ENCODE measurements around the gene CD3D. TPM values are rescaled to one million over a fixed set of nuclear protein-coding genes. Genes with fewer than 3 reads are reported as not detected.
A peak's percentile ranks its signal among the peaks of the same experiment; 100 is the strongest.

The CD3D gene
- total RNA-seq, 1 donor from 2014 or later: 8.5 TPM

DNA sequence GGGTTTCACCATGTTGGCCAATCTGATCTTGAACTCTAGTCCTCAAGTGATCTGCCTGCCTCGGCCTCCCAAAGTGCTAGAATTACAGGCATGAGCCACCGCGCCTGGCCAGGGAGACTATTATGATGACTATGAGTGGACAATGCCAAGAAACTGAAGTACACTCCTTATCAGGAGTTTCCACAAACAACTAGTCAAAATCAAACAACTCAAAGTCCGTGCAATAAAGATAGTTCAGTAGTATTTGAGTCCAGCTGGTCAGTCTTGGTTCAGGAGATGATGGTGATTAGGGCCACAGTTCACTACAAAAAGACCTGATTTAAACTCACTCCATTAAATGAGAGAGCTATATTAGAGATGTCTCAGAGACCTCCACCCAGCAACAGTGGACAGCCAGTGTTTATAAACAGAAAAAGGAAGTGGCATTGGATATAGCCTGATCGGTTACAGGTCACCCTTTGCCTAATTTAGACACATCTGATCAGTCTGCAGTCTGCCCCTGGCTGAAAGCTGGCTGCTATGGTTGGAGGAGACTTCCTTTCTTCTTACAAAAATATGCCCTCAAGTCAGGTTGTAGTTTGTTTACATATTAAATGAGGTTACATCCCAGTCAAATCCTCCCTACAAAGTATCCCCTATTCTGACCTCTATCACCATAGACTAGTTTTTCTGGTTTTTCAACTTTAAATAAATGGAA is 21.0 kb downstream of the CD3D start:
- TF ChIP-seq, protein P1, sequence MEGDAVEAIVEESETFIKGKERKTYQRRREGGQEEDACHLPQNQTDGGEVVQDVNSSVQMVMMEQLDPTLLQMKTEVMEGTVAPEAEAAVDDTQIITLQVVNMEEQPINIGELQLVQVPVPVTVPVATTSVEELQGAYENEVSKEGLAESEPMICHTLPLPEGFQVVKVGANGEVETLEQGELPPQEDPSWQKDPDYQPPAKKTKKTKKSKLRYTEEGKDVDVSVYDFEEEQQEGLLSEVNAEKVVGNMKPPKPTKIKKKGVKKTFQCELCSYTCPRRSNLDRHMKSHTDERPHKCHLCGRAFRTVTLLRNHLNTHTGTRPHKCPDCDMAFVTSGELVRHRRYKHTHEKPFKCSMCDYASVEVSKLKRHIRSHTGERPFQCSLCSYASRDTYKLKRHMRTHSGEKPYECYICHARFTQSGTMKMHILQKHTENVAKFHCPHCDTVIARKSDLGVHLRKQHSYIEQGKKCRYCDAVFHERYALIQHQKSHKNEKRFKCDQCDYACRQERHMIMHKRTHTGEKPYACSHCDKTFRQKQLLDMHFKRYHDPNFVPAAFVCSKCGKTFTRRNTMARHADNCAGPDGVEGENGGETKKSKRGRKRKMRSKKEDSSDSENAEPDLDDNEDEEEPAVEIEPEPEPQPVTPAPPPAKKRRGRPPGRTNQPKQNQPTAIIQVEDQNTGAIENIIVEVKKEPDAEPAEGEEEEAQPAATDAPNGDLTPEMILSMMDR (IDR thresholded peaks at IDR 0.05): no peak
- peak; percentile 65 for ATAC-seq
- Histone ChIP-seq H3K9me3 (no peaks in the 10 kb centered on the region), H3K27ac (peak overlapping the region; percentile 36), H3K4me3 (no peak overlapping the region), H3K4me1 (peaks cover 21% of the 10 kb centered on the region), H3K36me3 (no peaks in the 10 kb centered on the region), H3K27me3 (no peaks in the 10 kb centered on the region)
- intact Hi-C loops (cut with DNase I): no loop called here
- no peak for DNase-seq

DNA sequence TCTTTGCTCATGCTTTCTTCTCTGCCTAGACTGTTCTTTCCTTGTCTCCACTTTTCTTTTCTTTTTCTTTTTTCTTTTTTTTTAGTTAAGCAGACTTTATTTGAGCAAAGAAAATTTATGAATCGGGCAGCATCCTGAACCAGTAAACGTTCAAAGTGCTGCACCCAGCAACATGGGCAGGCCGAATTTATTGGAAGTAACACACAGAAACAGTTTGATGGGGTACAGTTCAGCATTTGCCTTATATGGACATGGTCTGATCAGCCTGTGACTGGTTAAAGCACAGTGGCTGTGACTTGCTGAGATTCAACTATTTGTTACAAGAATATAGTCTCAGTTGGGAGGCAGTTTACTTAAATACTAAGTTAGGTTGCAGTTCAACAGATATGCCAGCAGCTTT is 22.0 kb downstream of the CD3D start:
- Histone ChIP-seq H3K4me3 (no peak overlapping the region), H3K27ac (peak overlapping the region; percentile 11), H3K27me3 (no peaks in the 10 kb centered on the region), H3K9me3 (no peaks in the 10 kb centered on the region), H3K36me3 (no peaks in the 10 kb centered on the region), H3K4me1 (peaks cover 31% of the 10 kb centered on the region)
- intact Hi-C loops (cut with DNase I): no loop called here
- ATAC-seq: no peak
- TF ChIP-seq, protein P1 (IDR thresholded peaks at IDR 0.05): no peak
- DNase-seq: no peak

DNA sequence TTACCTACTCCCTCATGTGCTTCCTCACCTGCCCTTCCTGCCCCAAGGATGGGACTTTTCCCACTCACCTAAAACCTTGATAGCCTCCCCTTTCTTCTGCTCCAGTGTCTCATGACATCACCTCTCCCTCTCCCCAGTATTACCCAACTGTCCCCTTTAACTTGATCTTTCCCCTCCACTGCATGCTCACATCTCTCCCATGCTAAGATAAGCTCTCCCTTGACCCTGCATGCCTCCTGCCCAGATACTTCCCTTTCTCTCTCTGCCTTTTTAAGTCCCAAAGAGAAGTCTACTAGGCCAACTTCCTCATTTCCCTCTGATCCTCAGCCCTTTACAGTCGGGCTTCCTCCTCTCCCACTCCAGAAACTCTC is 23.2 kb downstream of the CD3D start:
- Histone ChIP-seq H3K9me3 (no peaks in the 10 kb centered on the region), H3K4me1 (peaks cover 35% of the 10 kb centered on the region), H3K36me3 (no peaks in the 10 kb centered on the region), H3K27me3 (no peaks in the 10 kb centered on the region), H3K27ac (peak overlapping the region; percentile 63), H3K4me3 (no peak overlapping the region)
- intact Hi-C loops (cut with DNase I): no loop called here
- TF ChIP-seq, protein P1 (IDR thresholded peaks at IDR 0.05): no peak
- peak; percentile 64 for ATAC-seq
- no peak for DNase-seq

DNA sequence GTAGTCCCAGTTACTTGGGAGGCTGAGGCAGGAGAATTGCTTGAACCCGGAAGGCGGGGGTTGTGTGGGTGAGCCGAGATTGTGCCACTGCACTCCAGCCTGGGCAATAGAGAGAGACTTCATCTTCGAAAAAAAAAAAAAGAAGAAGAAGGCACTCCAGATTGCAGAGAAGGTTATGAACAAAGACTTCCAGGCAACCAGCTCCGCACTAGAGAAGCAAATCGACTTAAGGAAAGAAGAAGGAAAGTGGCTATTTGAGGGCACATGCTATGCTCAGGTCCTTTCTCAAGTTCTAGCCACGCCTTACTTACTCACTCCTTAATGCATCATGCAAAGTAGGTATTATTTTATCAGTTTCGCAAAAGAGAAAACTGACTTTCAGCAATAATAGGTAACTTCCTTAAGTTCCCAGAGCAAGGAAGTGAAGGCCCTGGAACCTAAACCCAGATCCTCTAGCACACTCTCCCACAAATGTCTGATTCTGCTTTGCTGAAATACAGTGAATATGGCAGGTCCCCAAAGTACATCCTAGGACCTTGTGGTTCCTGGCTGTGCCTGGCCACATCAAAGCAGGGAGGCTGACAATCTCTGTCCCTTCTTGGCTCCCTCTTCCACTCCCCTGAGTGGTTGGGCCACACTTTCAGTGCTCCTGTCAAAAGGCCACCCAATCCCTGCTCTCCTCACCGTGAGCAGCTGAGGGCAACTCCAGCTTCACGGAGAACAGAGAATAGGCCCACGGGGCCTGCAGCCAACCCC is 23.7 kb downstream of the CD3D start:
- Histone ChIP-seq H3K36me3 (no peaks in the 10 kb centered on the region), H3K9me3 (no peaks in the 10 kb centered on the region), H3K27ac (peak overlapping the region; percentile 63), H3K27me3 (peaks cover 2% of the 10 kb centered on the region), H3K4me1 (peaks cover 35% of the 10 kb centered on the region), H3K4me3 (no peak overlapping the region)
- ATAC-seq (peak; percentile 45), DNase-seq (peak; percentile 82)
- TF ChIP-seq, protein P1 (IDR thresholded peaks at IDR 0.05): no peak
- intact Hi-C loops (cut with DNase I): no loop called here

DNA sequence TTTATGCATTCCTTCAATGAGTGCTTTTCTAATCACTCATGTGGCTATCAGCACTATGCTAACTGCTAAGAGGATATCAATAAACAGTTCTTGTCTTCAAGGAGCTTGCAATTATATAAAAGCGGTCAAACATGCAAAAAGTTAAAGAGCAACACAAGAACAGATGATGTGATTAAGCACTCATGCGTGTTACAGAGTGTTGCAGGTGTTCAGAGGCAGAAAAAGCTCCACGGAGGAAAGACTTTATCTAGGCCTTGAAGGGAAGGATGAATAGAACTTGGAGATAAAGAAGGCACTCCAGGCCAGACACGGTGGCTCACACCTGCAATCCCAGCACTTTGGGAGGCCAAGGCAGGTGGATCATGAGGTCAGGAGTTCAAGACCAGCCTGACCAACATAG is 24.4 kb downstream of the CD3D start:
- Histone ChIP-seq H3K4me3 (no peak overlapping the region), H3K4me1 (peaks cover 35% of the 10 kb centered on the region), H3K9me3 (no peaks in the 10 kb centered on the region), H3K27me3 (peaks cover 4% of the 10 kb centered on the region), H3K27ac (no peak overlapping the region), H3K36me3 (no peaks in the 10 kb centered on the region)
- TF ChIP-seq, protein P1 (IDR thresholded peaks at IDR 0.05): no peak
- no peak for DNase-seq
- intact Hi-C loops (cut with DNase I): no loop called here
- no peak for ATAC-seq

All from upper lobe of right lung (tissue), 1 donor.